OCI-LY3 (cell line): ENCODE measurements around the gene CIITA.

Source experiments
- H2AFZ ChIP-seq: fragments of 200-600, 300-600 bp; shearing (Covaris generic); 2 replicates; pipeline ENCODE4 v1.6.0; 2014; ENCODE audit warnings: antibody characterized with exemption, low read depth, low read length
- H3K27ac ChIP-seq: fragments of 200-600, 300-600 bp; sonication (generic); 2 replicates; pipeline ENCODE4 v1.5.1; 2014; ENCODE audit warnings: mild to moderate bottlenecking, low read length, moderate library complexity, mixed read lengths
- H3K27me3 ChIP-seq: fragments of 200-600, 300-600 bp; sonication (generic); 2 replicates; pipeline ENCODE4 v1.6.1; 2014; ENCODE audit warnings: low read depth, low read length, mixed read lengths
- H3K36me3 ChIP-seq: fragments of 200-600, 300-600 bp; sonication (generic); replicated peaks from 2 replicates; pipeline ENCODE3; 2014; ENCODE audit warnings: low read depth, low read length, mixed read lengths
- H3K4me1 ChIP-seq: fragments of 300-600, 200-600 bp; sonication (generic); 2 replicates; pipeline ENCODE4 v1.6.1; 2014; ENCODE audit warnings: low read length, mixed read lengths
- H3K4me2 ChIP-seq: fragments of 200-600, 300-600 bp; sonication (generic); 2 replicates; pipeline ENCODE4 v1.6.1; 2014; ENCODE audit warnings: low read length, mixed read lengths
- H3K4me3 ChIP-seq: fragments of 300-600, 200-600 bp; sonication (generic); 2 replicates; pipeline ENCODE4 v1.5.1; 2014; ENCODE audit warnings: antibody characterized with exemption, mild to moderate bottlenecking, low read length, moderate library complexity
- H3K79me2 ChIP-seq: fragments of 300-600, 200-600 bp; shearing (Covaris generic); 2 replicates; pipeline ENCODE4 v1.6.1; 2014; ENCODE audit warnings: mild to moderate bottlenecking, low read length, mixed read lengths
- H3K9ac ChIP-seq: fragments of 300-600, 200-600 bp; shearing (Covaris generic); 2 replicates; pipeline ENCODE4 v1.6.0; 2014; ENCODE audit warnings: mild to moderate bottlenecking, low read length, moderate library complexity
- H3K9me3 ChIP-seq: fragments of 200-600, 300-600 bp; shearing (Covaris generic); 2 replicates; pipeline ENCODE4 v1.6.1; 2014; ENCODE audit warnings: low read length, mixed read lengths; ENCODE audit not compliant: insufficient read depth
- H4K20me1 ChIP-seq: fragments of 200-600, 300-600 bp; sonication (generic); 2 replicates; pipeline ENCODE4 v1.6.1; 2016; ENCODE audit warnings: low read length, mixed read lengths; ENCODE audit not compliant: insufficient read depth
- CTCF ChIP-seq: fragments of 200-600, 300-600 bp; sonication (generic); IDR thresholded peaks from 2 replicates; pipeline ENCODE4 v1.5.1; 2014; ENCODE audit warnings: antibody characterized with exemption, low read length, low read depth
- EZH2phosphoT487 ChIP-seq: fragments of 200-600 bp; shearing (Covaris generic); IDR thresholded peaks from 2 replicates; pipeline ENCODE4 v1.6.1; 2018; ENCODE audit warnings: antibody characterized with exemption, mixed run types, low read depth

The CIITA gene

DNA sequence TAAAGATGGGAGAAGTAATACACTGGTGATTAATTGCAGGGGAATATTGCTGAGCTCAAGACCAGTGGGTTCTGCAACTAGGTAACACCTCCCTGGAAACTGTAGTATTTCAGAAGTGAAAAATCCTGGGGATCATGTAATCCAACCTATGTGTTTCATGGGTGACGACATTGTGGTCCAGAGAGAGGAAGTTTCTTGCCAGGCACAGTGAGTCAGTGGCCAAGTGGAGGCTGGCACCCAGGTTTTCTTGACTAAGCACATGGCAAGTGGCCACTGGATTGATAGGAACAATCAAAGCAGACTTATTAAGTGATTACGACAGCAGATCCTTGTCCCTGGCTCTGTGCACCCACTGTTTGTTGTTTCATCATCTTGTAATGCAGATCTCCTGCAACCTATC, 14.6 kb upstream of the CIITA start:
- no peaks in the 10 kb centered on the region for H3K79me2 ChIP-seq
- no peaks in the 10 kb centered on the region for H3K36me3 ChIP-seq
- H3K4me3 ChIP-seq = no peak overlapping the region
- H3K4me1 ChIP-seq = peaks cover 39% of the 10 kb centered on the region
- no peak overlapping the region for H3K4me2 ChIP-seq
- no peaks in the 10 kb centered on the region for H4K20me1 ChIP-seq
- H3K9me3 ChIP-seq = no peaks in the 10 kb centered on the region
- H2AFZ ChIP-seq = no peak overlapping the region
- 0 out of 2 replicates have a peak, but pooled peaks cover 7% of the 10 kb centered on the region for H3K27me3 ChIP-seq
- no peak overlapping the region for H3K9ac ChIP-seq
- H3K27ac ChIP-seq = no peak overlapping the region
- TF ChIP-seq EZH2phosphoT487 = no peak
- TF ChIP-seq CTCF = no peak

GRCh38 chr16:10865991-10866966, 10.7 kb upstream of the CIITA start:
- peak overlapping the region; percentile 99 for H3K27ac ChIP-seq
- H3K36me3 ChIP-seq = no peaks in the 10 kb centered on the region
- no peaks in the 10 kb centered on the region for H4K20me1 ChIP-seq
- H3K27me3 ChIP-seq = 0 out of 2 replicates have a peak, but pooled peaks cover 7% of the 10 kb centered on the region
- H3K9me3 ChIP-seq = no peaks in the 10 kb centered on the region
- H3K4me2 ChIP-seq = peak overlapping the region; percentile 85
- TF ChIP-seq EZH2phosphoT487 = no peak
- no peak for TF ChIP-seq CTCF
- H3K9ac ChIP-seq = peak overlapping the region; percentile 86; the same call in 1 of the 2 replicates
- peaks cover 76% of the 10 kb centered on the region for H3K4me1 ChIP-seq
- no peaks in the 10 kb centered on the region for H3K79me2 ChIP-seq
- no peak overlapping the region for H2AFZ ChIP-seq
- H3K4me3 ChIP-seq = no peak overlapping the region

- Histone ChIP-seq H3K27ac (peak overlapping the region; percentile 99), H3K4me1 (peaks cover 82% of the 10 kb centered on the region), H3K4me3 (peak overlapping the region; percentile 35; the same call in 1 of the 2 replicates), H3K36me3 (no peaks in the 10 kb centered on the region), H3K79me2 (no peaks in the 10 kb centered on the region), H3K9ac (peak overlapping the region; percentile 86), H4K20me1 (no peaks in the 10 kb centered on the region), H3K27me3 (0 out of 2 replicates have a peak, but pooled peaks cover 4% of the 10 kb centered on the region), H3K9me3 (no peaks in the 10 kb centered on the region), H3K4me2 (peak overlapping the region; percentile 85), H2AFZ (no peak overlapping the region)
- TF ChIP-seq CTCF (no peak), EZH2phosphoT487 (no peak)
Observed at GRCh38 chr16:10867199-10867598, 9.8 kb upstream of the CIITA start.

DNA sequence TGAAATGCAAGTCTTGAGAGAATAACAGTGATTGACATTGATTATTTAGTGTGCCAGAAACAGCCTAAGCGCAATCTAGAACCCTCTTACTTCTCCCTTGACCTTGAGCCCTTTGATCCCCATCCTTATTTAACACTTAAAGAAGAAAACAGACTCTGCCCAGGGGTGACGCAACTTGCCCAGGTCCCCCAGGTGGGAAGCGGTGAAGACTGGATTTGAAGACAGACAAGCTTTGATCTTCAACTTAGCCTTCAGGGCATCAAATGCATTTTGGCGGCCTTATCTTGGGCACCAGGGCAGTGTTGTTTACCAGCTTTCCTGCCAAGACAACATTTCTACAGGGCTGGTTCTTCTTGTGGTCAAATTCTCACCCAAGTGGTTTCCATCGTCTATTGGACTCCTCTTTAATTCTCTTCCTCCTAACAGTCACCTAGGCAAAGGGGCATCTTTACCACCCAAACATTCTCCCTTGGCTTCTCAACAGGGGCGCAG, 8.9 kb upstream of the CIITA start:
- peak overlapping the region; percentile 86 for H3K9ac ChIP-seq

More for the DNA sequence above, 8.9 kb upstream of the CIITA start:
- no peaks in the 10 kb centered on the region for H3K9me3 ChIP-seq
- no peaks in the 10 kb centered on the region for H3K79me2 ChIP-seq
- H3K36me3 ChIP-seq = no peaks in the 10 kb centered on the region
- TF ChIP-seq CTCF = 0 out of 2 replicates have a peak, but pooled peaks have one; percentile 44
- no peak for TF ChIP-seq EZH2phosphoT487
- H4K20me1 ChIP-seq = no peaks in the 10 kb centered on the region
- H3K27ac ChIP-seq = peak overlapping the region; percentile 99
- peak overlapping the region; percentile 35 for H3K4me3 ChIP-seq
- peak overlapping the region; percentile 85 for H3K4me2 ChIP-seq
- H3K27me3 ChIP-seq = no peaks in the 10 kb centered on the region
- H3K4me1 ChIP-seq = peaks cover 85% of the 10 kb centered on the region
- H2AFZ ChIP-seq = no peak overlapping the region
